ENCODE measurements around the gene XRCC6. TPM values are rescaled to one million over a fixed set of nuclear protein-coding genes. Genes with fewer than 3 reads are reported as not detected.
"Not testable (repeated sequence)": the region's sequence is repeated elsewhere in the genome, so short reads cannot be mapped to it uniquely, and the experiment has no call there.

XRCC6 gene
- total RNA-seq, 1 experiment from 2014 or later: 414 TPM

GRCh38 chr22:41683616-41684015 lies 62.5 kb downstream of the XRCC6 start:
- no peak overlapping the region for H3K4me3 ChIP-seq (ENCODE audit: low read depth, low read length)
- H3K27ac Mint-ChIP-seq (ENCODE audit: unreplicated experiment): no peak overlapping the region
- H3K36me3 Mint-ChIP-seq (ENCODE audit: insufficient read depth, unreplicated experiment): peaks cover 32% of the 10 kb centered on the region
- no TSS peak for BruUV-seq (replicated peaks)
- H3K4me1 ChIP-seq: peaks cover 6% of the 10 kb centered on the region; the same call in 1 of the 2 replicates
- H3K9me3 ChIP-seq: no peaks in the 10 kb centered on the region
- no peaks in the 10 kb centered on the region for H3K9me3 Mint-ChIP-seq (ENCODE audit: unreplicated experiment)
- no peaks in the 10 kb centered on the region for H3K27me3 Mint-ChIP-seq (ENCODE audit: insufficient read depth, unreplicated experiment)
- TF ChIP-seq CTCF (IDR thresholded peaks at IDR 0.05; ENCODE audit: insufficient read depth in 1 of 2, low read depth in 1 of 2, low read length in 1 of 2, severe bottlenecking in 1 of 2, unreplicated experiment in 1 of 2): no peak
- no peak for DNase-seq
- intact Hi-C loops (cut with micrococcal nuclease; ENCODE audit: unreplicated experiment): no loop called here
- H3K4me1 Mint-ChIP-seq (ENCODE audit: low read depth, unreplicated experiment): no peaks in the 10 kb centered on the region
- ChIA-PET POLR2A (no interaction called here), CTCF (interaction anchor here (0.5 kb wide), 1 partner anchor 13 kb away, joined by 4 read pairs; no protein-coding TSS in a partner anchor)
- no peak overlapping the region for H3K4me3 Mint-ChIP-seq (ENCODE audit: unreplicated experiment)
- H3K27me3 ChIP-seq (replicated peaks; ENCODE audit: control insufficient read depth, insufficient read depth, low read length): no peaks in the 10 kb centered on the region
- H3K36me3 ChIP-seq (ENCODE audit: control insufficient read depth, insufficient read depth, low read length): no peaks in the 10 kb centered on the region; the same call in 1 of the 2 replicates

DNA sequence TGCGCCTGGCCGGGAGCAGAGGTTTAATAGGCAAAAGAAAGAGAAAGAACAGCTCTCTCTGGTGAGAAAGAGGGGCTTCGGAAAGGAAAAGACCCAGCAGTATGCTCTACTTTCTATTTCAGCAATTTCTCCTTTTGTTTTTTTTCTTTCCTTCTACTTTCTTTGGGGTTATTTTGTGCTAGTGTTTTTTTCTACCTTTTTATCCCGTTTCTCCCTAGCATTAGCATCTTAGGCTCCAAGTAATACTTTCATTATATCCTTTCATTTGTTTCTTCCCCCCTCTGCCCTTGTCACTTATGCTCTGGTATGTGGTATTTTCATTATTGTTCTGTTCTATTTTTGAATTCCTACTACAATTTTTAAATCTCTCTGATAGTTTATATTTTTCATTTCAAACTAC lies 63.1 kb downstream of the XRCC6 start:
- CTCF ChIA-PET: interaction anchor here (0.5 kb wide), 1 partner anchor 14 kb away, joined by 4 read pairs; no protein-coding TSS in a partner anchor
- Histone ChIP-seq H3K36me3 (ENCODE audit: control insufficient read depth, insufficient read depth, low read length) (no peaks in the 10 kb centered on the region; the same call in 1 of the 2 replicates), H3K4me3 (ENCODE audit: low read depth, low read length) (no peak overlapping the region), H3K4me1 (peaks cover 6% of the 10 kb centered on the region; the same call in 1 of the 2 replicates), H3K27me3 (replicated peaks; ENCODE audit: control insufficient read depth, insufficient read depth, low read length) (no peaks in the 10 kb centered on the region), H3K9me3 (no peaks in the 10 kb centered on the region)
- Mint-ChIP-seq H3K4me3 (ENCODE audit: unreplicated experiment) (no peak overlapping the region), H3K27me3 (ENCODE audit: insufficient read depth, unreplicated experiment) (no peaks in the 10 kb centered on the region), H3K4me1 (ENCODE audit: low read depth, unreplicated experiment) (no peaks in the 10 kb centered on the region), H3K9me3 (ENCODE audit: unreplicated experiment) (no peaks in the 10 kb centered on the region), H3K27ac (ENCODE audit: unreplicated experiment) (no peak overlapping the region), H3K36me3 (ENCODE audit: insufficient read depth, unreplicated experiment) (peaks cover 32% of the 10 kb centered on the region)
- TF ChIP-seq CTCF (IDR thresholded peaks at IDR 0.05; ENCODE audit: insufficient read depth in 1 of 2, low read depth in 1 of 2, low read length in 1 of 2, severe bottlenecking in 1 of 2, unreplicated experiment in 1 of 2): no peak
- intact Hi-C loops (cut with micrococcal nuclease; ENCODE audit: unreplicated experiment): no loop called here
- POLR2A ChIA-PET: no interaction called here
- no peak for DNase-seq
- BruUV-seq (replicated peaks): no TSS peak

DNA sequence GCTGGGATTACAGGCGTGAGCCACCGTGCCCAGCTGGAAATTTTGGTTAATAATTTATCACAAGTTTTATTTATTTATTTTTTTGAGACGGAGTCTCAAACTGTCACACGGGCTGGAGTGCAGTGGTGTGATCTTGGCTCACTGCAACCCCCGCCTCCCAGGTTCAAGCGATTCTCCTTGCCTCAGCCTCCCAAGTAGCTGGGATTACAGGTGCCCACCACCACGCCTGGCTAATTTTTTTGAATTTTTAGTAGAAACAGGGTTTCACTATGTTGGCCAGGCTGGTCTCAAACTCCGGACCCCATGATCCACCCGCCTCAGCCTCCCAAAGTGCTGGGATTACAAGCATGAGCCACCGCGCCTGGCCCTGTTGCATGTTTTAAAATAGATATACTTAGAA lies 65.8 kb downstream of the XRCC6 start:
- H3K27ac Mint-ChIP-seq (ENCODE audit: unreplicated experiment); BruUV-seq (replicated peaks); H3K4me1 ChIP-seq; H3K36me3 ChIP-seq (ENCODE audit: control insufficient read depth, insufficient read depth, low read length); H3K9me3 ChIP-seq; intact Hi-C loops (cut with micrococcal nuclease; ENCODE audit: unreplicated experiment); H3K27me3 ChIP-seq (replicated peaks; ENCODE audit: control insufficient read depth, insufficient read depth, low read length); CTCF ChIA-PET; H3K9me3 Mint-ChIP-seq (ENCODE audit: unreplicated experiment); DNase-seq; H3K4me1 Mint-ChIP-seq (ENCODE audit: low read depth, unreplicated experiment); H3K27me3 Mint-ChIP-seq (ENCODE audit: insufficient read depth, unreplicated experiment): not testable (repeated sequence)
- H3K36me3 Mint-ChIP-seq (ENCODE audit: insufficient read depth, unreplicated experiment): peaks cover 24% of the 10 kb centered on the region
- POLR2A ChIA-PET: interaction anchor here (1.3 kb wide), 1 partner anchor 66 kb away, joined by 4 read pairs; the partner anchor contains the start of genes DESI1 and XRCC6
- H3K4me3 Mint-ChIP-seq (ENCODE audit: unreplicated experiment): peak overlapping the region; percentile 97
- peak overlapping the region; percentile 67 for H3K4me3 ChIP-seq (ENCODE audit: low read depth, low read length)
